Trophoblast cell (in vitro differentiated cells and primary cell): ENCODE measurements around the gene ANXA9. TPM values are rescaled to one million over a fixed set of nuclear protein-coding genes. Genes with fewer than 3 reads are reported as not detected.
A peak's percentile ranks its signal among the peaks of the same experiment; 100 is the strongest.

Experiments
- DNase-seq, 2 donors: peaks; one replicate each; pipeline ENCODE4 v3.0.0-alpha.2; 2016
- H2AFZ ChIP-seq: 2 replicates; pipeline ENCODE4 v1.6.1; 2013; ENCODE audit warnings: low read length, moderate library complexity, mild to moderate bottlenecking; ENCODE audit not compliant: insufficient read depth, poor library complexity
- H2AK5ac ChIP-seq: 2 replicates; pipeline ENCODE4 v1.6.1; 2013; ENCODE audit warnings: mild to moderate bottlenecking, low read length
- H2BK120ac ChIP-seq: 2 replicates; pipeline ENCODE4 v1.6.1; 2013; ENCODE audit warnings: low read length, mild to moderate bottlenecking, moderate library complexity; ENCODE audit not compliant: insufficient read depth, poor library complexity
- H2BK12ac ChIP-seq: 2 replicates; pipeline ENCODE4 v1.6.1; 2013; ENCODE audit warnings: mild to moderate bottlenecking, low read length, moderate library complexity
- H2BK5ac ChIP-seq: 2 replicates; pipeline ENCODE4 v1.6.1; 2013; ENCODE audit warnings: low read length, low read depth, moderate library complexity, mild to moderate bottlenecking; ENCODE audit not compliant: poor library complexity
- H3K14ac ChIP-seq: 2 replicates; pipeline ENCODE4 v1.6.1; 2013; ENCODE audit warnings: mild to moderate bottlenecking, low read length
- H3K18ac ChIP-seq: 2 replicates; pipeline ENCODE4 v1.6.1; 2013; ENCODE audit warnings: mild to moderate bottlenecking, low read length
- H3K23ac ChIP-seq: 2 replicates; pipeline ENCODE4 v1.6.1; 2013; ENCODE audit warnings: low read length
- H3K27ac ChIP-seq: 2 replicates; pipeline ENCODE4 v1.5.1; 2013; ENCODE audit warnings: low read depth, mild to moderate bottlenecking, inconsistent platforms, low read length, moderate library complexity
- H3K27me3 ChIP-seq: 2 replicates; pipeline ENCODE4 v1.6.1; 2013; ENCODE audit warnings: inconsistent platforms, mild to moderate bottlenecking, low read length, moderate library complexity; ENCODE audit not compliant: insufficient read depth
- H3K36me3 ChIP-seq, 2 experiments: 1 replicate in 1 of 2; 2 replicates in 1 of 2; pipeline ENCODE4 v1.6.1; 2013; ENCODE audit warnings: low read length in 2 of 2, mild to moderate bottlenecking in 2 of 2, moderate library complexity in 1 of 2; ENCODE audit not compliant: insufficient read depth in 2 of 2, control insufficient read depth in 1 of 2
- H3K4ac ChIP-seq: 2 replicates; pipeline ENCODE4 v1.6.1; 2013; ENCODE audit warnings: low read depth, mild to moderate bottlenecking, low read length, moderate library complexity
- H3K4me1 ChIP-seq, 2 experiments: 1 replicate in 1 of 2; 2 replicates in 1 of 2; pipeline ENCODE4 v1.6.1; 2013; ENCODE audit warnings: low read length in 2 of 2, mild to moderate bottlenecking in 2 of 2, moderate library complexity in 1 of 2; ENCODE audit not compliant: insufficient read depth in 2 of 2, control insufficient read depth in 1 of 2
- H3K4me2 ChIP-seq: 2 replicates; pipeline ENCODE4 v1.6.1; 2013; ENCODE audit warnings: inconsistent platforms, mild to moderate bottlenecking, low read length, moderate library complexity
- H3K4me3 ChIP-seq: 2 replicates; pipeline ENCODE4 v1.5.1; 2013; ENCODE audit warnings: mild to moderate bottlenecking, low read depth, low read length, inconsistent platforms
- H3K79me1 ChIP-seq: one replicate; pipeline ENCODE4 v1.6.1; 2013; ENCODE audit warnings: low read length
- H3K79me2 ChIP-seq: 2 replicates; pipeline ENCODE4 v1.6.1; 2013; ENCODE audit warnings: low read length, mild to moderate bottlenecking; ENCODE audit not compliant: control insufficient read depth, insufficient read depth, poor library complexity
- H3K9ac ChIP-seq: 2 replicates; pipeline ENCODE4 v1.6.1; 2013; ENCODE audit warnings: mild to moderate bottlenecking, low read length
- H3K9me3 ChIP-seq: 2 replicates; pipeline ENCODE4 v1.6.1; 2013; ENCODE audit warnings: low read depth, mild to moderate bottlenecking, control low read depth, inconsistent platforms, low read length; ENCODE audit not compliant: insufficient read depth
- H4K12ac ChIP-seq: 2 replicates; pipeline ENCODE4 v1.6.1; 2013; ENCODE audit warnings: low read depth, mild to moderate bottlenecking, low read length, moderate library complexity
- H4K8ac ChIP-seq: 2 replicates; pipeline ENCODE4 v1.6.1; 2013; ENCODE audit warnings: low read depth, mild to moderate bottlenecking, low read length, moderate library complexity
- H4K91ac ChIP-seq: one replicate; pipeline ENCODE4 v1.6.1; 2013; ENCODE audit warnings: low read depth, mild to moderate bottlenecking, low read length, moderate library complexity
- whole genome bisulfite sequencing: extraction: QIAGEN DNeasy Blood & Tissue Kit; methylation state at CpG from one replicate; pipeline ENCODE4 v1.1.7; 2013; ENCODE audit warnings: missing lambda C conversion rate; ENCODE audit not compliant: insufficient read length, insufficient coverage; ENCODE audit errors: extremely low coverage; 5-methylcytosine and 5-hydroxymethylcytosine counted together
- polyA plus RNA-seq: library from polyadenylated mRNA; stranded (reverse); fragments of 200-250 nt; gene quantifications from 2 replicates; pipeline ENCODE4 v1.2.3, GENCODE V29; 2013

Gene ANXA9, protein sequence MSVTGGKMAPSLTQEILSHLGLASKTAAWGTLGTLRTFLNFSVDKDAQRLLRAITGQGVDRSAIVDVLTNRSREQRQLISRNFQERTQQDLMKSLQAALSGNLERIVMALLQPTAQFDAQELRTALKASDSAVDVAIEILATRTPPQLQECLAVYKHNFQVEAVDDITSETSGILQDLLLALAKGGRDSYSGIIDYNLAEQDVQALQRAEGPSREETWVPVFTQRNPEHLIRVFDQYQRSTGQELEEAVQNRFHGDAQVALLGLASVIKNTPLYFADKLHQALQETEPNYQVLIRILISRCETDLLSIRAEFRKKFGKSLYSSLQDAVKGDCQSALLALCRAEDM
- 2.4 and 2.7 TPM in 2 replicates for polyA plus RNA-seq

DNA sequence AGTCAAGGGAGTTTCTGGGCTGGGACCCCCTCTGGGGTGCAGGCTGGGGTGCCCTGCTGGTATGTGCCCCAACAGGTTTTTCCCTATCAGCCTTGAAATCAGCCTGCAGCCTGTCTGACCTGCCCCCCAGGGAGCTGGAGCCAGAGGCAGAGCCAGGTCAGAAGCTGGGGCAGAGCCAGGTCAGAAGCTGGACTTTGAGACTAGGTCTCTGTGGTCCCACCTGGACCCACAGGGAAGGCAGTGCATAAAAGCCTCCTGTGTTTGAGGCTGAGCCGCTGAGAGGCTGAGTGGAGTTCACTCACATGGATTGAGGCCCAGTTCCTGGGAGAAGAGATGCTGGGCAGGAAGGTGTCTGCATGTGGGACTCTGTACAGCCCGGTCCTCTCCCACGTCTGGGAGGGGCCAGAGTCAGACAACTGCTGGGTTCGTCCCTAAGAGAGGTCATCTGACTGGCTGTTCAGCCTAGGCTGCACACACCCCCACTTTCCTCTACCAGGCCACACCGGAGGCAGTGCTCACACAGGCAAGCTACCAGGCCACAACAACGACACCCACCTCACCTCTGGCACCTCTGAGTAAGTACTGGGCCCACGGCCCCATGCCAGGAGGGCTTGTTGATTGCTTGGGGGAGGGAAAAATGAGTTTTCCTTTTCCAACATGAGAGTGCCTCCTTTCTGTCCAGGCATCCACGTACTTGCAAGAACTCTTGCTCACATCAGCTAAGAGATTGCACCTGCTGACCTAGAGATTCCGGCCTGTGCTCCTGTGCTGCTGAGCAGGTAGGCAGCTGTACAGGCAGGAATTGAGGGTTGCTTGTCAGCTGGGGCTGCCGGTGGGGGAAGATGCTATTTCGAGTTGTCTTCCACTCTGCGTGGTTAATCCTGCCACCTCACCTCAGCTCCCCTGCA is at the start of gene ANXA9:
TSS of gene ANXA9 (plus strand) at position 488 of the 908 bp plus-strand sequence. CDS start 814 bp downstream, outside the sequence.
- no peak for DNase-seq
- Histone ChIP-seq H3K4ac (no peak within 1 kb of the TSS), H3K4me3 (no peak within 1 kb of the TSS), H3K27me3 (no peaks in the 10 kb centered on the region), H2BK5ac (no peak within 1 kb of the TSS), H3K79me1 (no peaks in the 10 kb centered on the region), H3K4me2 (peak within 1 kb of the TSS; percentile 17), H3K18ac (no peak within 1 kb of the TSS), H4K12ac (no peak within 1 kb of the TSS), H3K14ac (peak within 1 kb of the TSS; percentile 20), H3K9me3 (no peaks in the 10 kb centered on the region), H3K23ac (no peak within 1 kb of the TSS), H3K36me3 (no peaks in the 10 kb centered on the region), H3K4me1 (peaks cover 21 to 36% of the 10 kb centered on the region in 2 experiments), H2BK120ac (no peak within 1 kb of the TSS), H3K79me2 (no peaks in the 10 kb centered on the region), H2AK5ac (peak within 1 kb of the TSS; percentile 38), H4K91ac (peak within 1 kb of the TSS; percentile 39), H3K27ac (peak within 1 kb of the TSS; percentile 1), H2BK12ac (no peak within 1 kb of the TSS), H4K8ac (no peak within 1 kb of the TSS), H3K9ac (no peak within 1 kb of the TSS), H2AFZ (no peak within 1 kb of the TSS)
- no CpG with 5 or more reads among the region's 12 CpGs for WGBS

DNA sequence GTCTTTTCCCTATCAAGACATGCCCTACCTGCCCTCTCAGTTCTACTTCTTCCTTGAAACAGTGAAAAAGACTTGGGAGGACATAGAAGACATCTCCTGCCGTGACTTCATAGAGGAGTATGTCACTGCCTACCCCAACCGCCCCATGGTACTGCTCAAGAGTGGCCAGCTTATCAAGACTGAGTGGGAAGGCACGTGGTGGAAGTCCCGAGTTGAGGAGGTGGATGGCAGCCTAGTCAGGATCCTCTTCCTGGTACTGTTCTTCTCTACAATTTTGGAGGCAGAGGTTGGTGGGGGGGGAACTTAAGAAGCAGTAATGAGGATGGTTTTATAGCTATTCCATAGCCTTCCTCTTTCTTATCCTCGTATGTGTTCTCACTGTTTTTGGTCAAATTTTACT is 37.2 kb upstream of the ANXA9 start:
- Histone ChIP-seq H3K9ac (no peak overlapping the region), H2BK12ac (no peak overlapping the region), H3K18ac (no peak overlapping the region), H2BK120ac (no peak overlapping the region), H3K79me2 (no peaks in the 10 kb centered on the region), H3K23ac (no peak overlapping the region), H3K36me3 (peaks cover 43 to 68% of the 10 kb centered on the region in 2 experiments), H3K4me1 (no peaks in the 10 kb centered on the region), H3K9me3 (no peaks in the 10 kb centered on the region), H3K79me1 (no peaks in the 10 kb centered on the region), H3K27me3 (no peaks in the 10 kb centered on the region), H3K4me2 (no peak overlapping the region), H3K27ac (no peak overlapping the region), H2BK5ac (no peak overlapping the region), H3K4me3 (no peak overlapping the region), H3K4ac (no peak overlapping the region), H3K14ac (no peak overlapping the region), H2AK5ac (no peak overlapping the region), H4K8ac (no peak overlapping the region), H4K12ac (no peak overlapping the region), H2AFZ (no peak overlapping the region), H4K91ac (no peak overlapping the region)
- WGBS = no CpG with 5 or more reads among the region's 5 CpGs
- DNase-seq = no peak

- Histone ChIP-seq H3K23ac (no peak overlapping the region), H4K91ac (no peak overlapping the region), H3K4me2 (no peak overlapping the region), H3K27ac (no peak overlapping the region), H3K9me3 (no peaks in the 10 kb centered on the region), H4K12ac (no peak overlapping the region), H2BK12ac (no peak overlapping the region), H3K79me2 (no peaks in the 10 kb centered on the region), H3K4me1 (no peaks in the 10 kb centered on the region), H3K27me3 (no peaks in the 10 kb centered on the region), H3K18ac (no peak overlapping the region), H3K79me1 (no peaks in the 10 kb centered on the region), H2BK120ac (no peak overlapping the region), H2AK5ac (no peak overlapping the region), H3K9ac (no peak overlapping the region), H3K14ac (no peak overlapping the region), H3K4me3 (no peak overlapping the region), H3K4ac (no peak overlapping the region), H2BK5ac (no peak overlapping the region), H4K8ac (no peak overlapping the region), H3K36me3 (peaks cover 33 to 36% of the 10 kb centered on the region in 2 experiments), H2AFZ (no peak overlapping the region)
- no peak for DNase-seq
- no CpG with 5 or more reads among the region's 3 CpGs for WGBS
These were observed 27.4 kb upstream of the ANXA9 start for GRCh38 chr1:150954708-150955107.

GRCh38 chr1:150955280-150955679 is 26.8 kb upstream of the ANXA9 start:
- H3K18ac ChIP-seq = no peak overlapping the region
- no peak overlapping the region for H3K4me2 ChIP-seq
- peaks cover 31 to 35% of the 10 kb centered on the region in 2 experiments for H3K36me3 ChIP-seq
- H3K14ac ChIP-seq = no peak overlapping the region
- no peak overlapping the region for H3K4me3 ChIP-seq
- no peaks in the 10 kb centered on the region for H3K79me2 ChIP-seq
- no peak for DNase-seq
- no peak overlapping the region for H4K12ac ChIP-seq
- H3K4ac ChIP-seq = no peak overlapping the region
- H3K27me3 ChIP-seq = no peaks in the 10 kb centered on the region
- H2BK5ac ChIP-seq = no peak overlapping the region
- H4K8ac ChIP-seq = no peak overlapping the region
- H2BK120ac ChIP-seq = no peak overlapping the region
- no peaks in the 10 kb centered on the region for H3K79me1 ChIP-seq
- no peak overlapping the region for H2AK5ac ChIP-seq
- H3K9me3 ChIP-seq = no peaks in the 10 kb centered on the region
- H3K27ac ChIP-seq = no peak overlapping the region
- no peak overlapping the region for H2BK12ac ChIP-seq
- H3K4me1 ChIP-seq = no peaks in the 10 kb centered on the region
- no peak overlapping the region for H4K91ac ChIP-seq
- H3K9ac ChIP-seq = no peak overlapping the region
- H2AFZ ChIP-seq = no peak overlapping the region
- H3K23ac ChIP-seq = no peak overlapping the region
